Measurements from ENCODE around the gene IL17C. TPM values are rescaled to one million over a fixed set of nuclear protein-coding genes. Genes with fewer than 3 reads are reported as not detected.
"Not testable (repeated sequence)": the region's sequence is repeated elsewhere in the genome, so short reads cannot be mapped to it uniquely, and the experiment has no call there.

The IL17C gene
- total RNA-seq, 1 donor from 2014 or later = not detected

- intact Hi-C loops (cut with DNase I) = no loop called here
- DNase-seq (ENCODE audit: low spot score) = no peak
Observed at GRCh38 chr16:88606148-88606757, 32.1 kb upstream of the IL17C start.

GRCh38 chr16:88608076-88608475 lies 30.3 kb upstream of the IL17C start:
- intact Hi-C loops (cut with DNase I) = no loop called here
- DNase-seq (ENCODE audit: low spot score) = no peak

GRCh38 chr16:88609426-88609825 lies 28.9 kb upstream of the IL17C start:
- intact Hi-C loops (cut with DNase I); DNase-seq (ENCODE audit: low spot score): not testable (repeated sequence)

- no peak for DNase-seq (ENCODE audit: low spot score)
- intact Hi-C loops (cut with DNase I) = no loop called here
Observed at GRCh38 chr16:88610080-88610479, 28.3 kb upstream of the IL17C start.

- intact Hi-C loops (cut with DNase I) = no loop called here
- DNase-seq (ENCODE audit: low spot score) = no peak
Observed at GRCh38 chr16:88610909-88611812, 27.2 kb upstream of the IL17C start.

GRCh38 chr16:88613293-88613692 lies 25.1 kb upstream of the IL17C start:
- DNase-seq (ENCODE audit: low spot score) = no peak

GRCh38 chr16:88613911-88614817 lies 24.2 kb upstream of the IL17C start:
- no peak for DNase-seq (ENCODE audit: low spot score)
- intact Hi-C loops (cut with DNase I) = no loop called here

More at GRCh38 chr16:88613293-88613692, 25.1 kb upstream of the IL17C start:
- intact Hi-C loops (cut with DNase I) = no loop called here

GRCh38 chr16:88614818-88615580 lies 23.4 kb upstream of the IL17C start:
- DNase-seq (ENCODE audit: low spot score) = no peak
- intact Hi-C loops (cut with DNase I) = no loop called here

GRCh38 chr16:88616320-88616719 lies 22.1 kb upstream of the IL17C start:
- DNase-seq (ENCODE audit: low spot score) = no peak
- intact Hi-C loops (cut with DNase I) = no loop called here

GRCh38 chr16:88616736-88617135 lies 21.6 kb upstream of the IL17C start:
- intact Hi-C loops (cut with DNase I) = no loop called here
- no peak for DNase-seq (ENCODE audit: low spot score)

- intact Hi-C loops (cut with DNase I) = no loop called here
Observed at GRCh38 chr16:88617268-88618031, 20.9 kb upstream of the IL17C start.

GRCh38 chr16:88618182-88618955 lies 20.0 kb upstream of the IL17C start:
- DNase-seq (ENCODE audit: low spot score) = no peak
- intact Hi-C loops (cut with DNase I) = no loop called here

More at GRCh38 chr16:88617268-88618031, 20.9 kb upstream of the IL17C start:
- DNase-seq (ENCODE audit: low spot score) = no peak

- DNase-seq (ENCODE audit: low spot score) = no peak
- intact Hi-C loops (cut with DNase I) = no loop called here
Observed at GRCh38 chr16:88618956-88619667, 19.3 kb upstream of the IL17C start.

GRCh38 chr16:88619859-88620815 lies 18.2 kb upstream of the IL17C start:
- intact Hi-C loops (cut with DNase I) = no loop called here
- no peak for DNase-seq (ENCODE audit: low spot score)

GRCh38 chr16:88622125-88622524 lies 16.2 kb upstream of the IL17C start:
- intact Hi-C loops (cut with DNase I) = no loop called here
- no peak for DNase-seq (ENCODE audit: low spot score)

GRCh38 chr16:88622866-88623265 lies 15.5 kb upstream of the IL17C start:
- no peak for DNase-seq (ENCODE audit: low spot score)
- intact Hi-C loops (cut with DNase I) = no loop called here
